GM18873 (cell line): ENCODE results near the gene MAN1A2.
A peak's percentile ranks its signal among the peaks of the same experiment; 100 is the strongest.
"Not testable (repeated sequence)": the region's sequence is repeated elsewhere in the genome, so short reads cannot be mapped to it uniquely, and the experiment has no call there.

Experiments
- ATAC-seq: cut with Tn5 transposase; IDR thresholded peaks from one replicate; pipeline ENCODE4 v1.9.1; 2021; ENCODE audit warnings: mild to moderate bottlenecking, moderate library complexity, moderate number of reproducible peaks; ENCODE audit not compliant: unreplicated experiment, low FRiP score

Gene MAN1A2

DNA sequence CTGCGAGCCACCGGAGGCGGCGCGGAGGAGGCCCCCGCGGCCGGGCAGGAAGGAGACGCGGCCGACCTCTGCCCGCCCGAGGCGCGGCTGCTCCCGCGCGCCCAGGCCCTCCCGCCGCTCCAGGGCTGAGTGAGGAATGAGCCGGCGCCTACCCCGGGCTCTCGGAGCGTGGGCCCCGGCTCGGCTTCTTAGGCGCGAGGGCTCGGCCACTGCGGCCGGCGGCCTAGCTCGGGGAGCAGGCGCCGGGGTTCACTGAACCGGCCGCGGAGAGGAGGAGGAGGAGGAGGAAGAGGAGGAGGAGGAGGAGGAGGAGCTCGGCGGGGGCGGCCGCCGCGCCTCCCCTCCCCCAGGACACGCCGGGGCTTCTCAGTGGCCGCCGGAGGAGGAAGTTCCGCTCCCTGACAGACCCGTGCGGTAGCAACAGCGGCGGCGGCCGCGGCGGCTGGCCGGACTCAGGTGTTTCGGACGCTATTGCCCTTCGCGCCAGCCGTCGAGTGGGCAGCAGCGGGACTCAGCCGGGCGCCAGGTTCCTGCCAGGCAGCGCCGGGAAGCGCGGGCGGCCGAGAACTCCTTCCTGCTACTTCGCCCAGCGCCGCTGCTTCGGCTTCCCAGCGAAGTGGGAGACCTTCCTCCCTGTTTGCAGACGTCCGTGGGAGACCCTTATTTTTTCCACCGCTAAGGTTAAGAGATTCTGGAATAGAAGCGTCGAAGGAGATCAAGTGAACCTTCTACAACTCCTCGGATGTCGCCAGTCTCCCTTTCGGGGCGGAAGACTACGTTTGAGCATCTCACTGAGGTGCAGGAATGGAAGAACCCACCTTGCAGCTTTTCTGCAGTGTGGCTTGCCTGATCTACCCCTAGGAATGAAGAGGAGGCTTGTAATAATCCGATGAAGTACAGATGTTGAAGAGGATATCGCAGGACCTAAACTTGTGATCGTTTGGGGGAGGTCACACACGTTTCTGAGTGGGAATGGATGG lies at the start of gene MAN1A2:
MAN1A2 (plus strand) TSS at position 404 of the 980 bp plus-strand sequence. CDS start 735 bp downstream, outside the sequence.
- ATAC-seq = peak; percentile 32

DNA sequence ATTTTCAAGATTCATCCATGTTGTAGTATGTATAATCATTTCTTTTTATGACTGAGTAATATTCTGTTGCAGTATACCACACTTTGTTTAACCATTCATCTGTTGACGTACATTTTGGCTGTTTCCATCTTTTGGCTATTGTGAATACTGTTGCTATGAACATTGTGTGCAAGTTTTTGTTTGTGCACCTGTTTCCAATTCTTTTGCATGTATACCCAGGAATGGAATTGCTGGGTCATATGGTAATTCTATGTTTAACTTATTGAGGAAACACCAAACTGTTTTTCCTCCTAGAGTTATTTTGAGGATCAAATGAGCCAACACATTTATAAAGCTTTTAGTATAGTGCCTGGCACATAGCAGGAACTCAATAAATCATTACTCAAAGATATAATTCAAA lies 49.2 kb upstream of the MAN1A2 start:
- ATAC-seq = no peak

GRCh38 chr1:117318426-117318825 lies 48.8 kb upstream of the MAN1A2 start:
- ATAC-seq = no peak

GRCh38 chr1:117320515-117320914 lies 46.7 kb upstream of the MAN1A2 start:
- no peak for ATAC-seq

DNA sequence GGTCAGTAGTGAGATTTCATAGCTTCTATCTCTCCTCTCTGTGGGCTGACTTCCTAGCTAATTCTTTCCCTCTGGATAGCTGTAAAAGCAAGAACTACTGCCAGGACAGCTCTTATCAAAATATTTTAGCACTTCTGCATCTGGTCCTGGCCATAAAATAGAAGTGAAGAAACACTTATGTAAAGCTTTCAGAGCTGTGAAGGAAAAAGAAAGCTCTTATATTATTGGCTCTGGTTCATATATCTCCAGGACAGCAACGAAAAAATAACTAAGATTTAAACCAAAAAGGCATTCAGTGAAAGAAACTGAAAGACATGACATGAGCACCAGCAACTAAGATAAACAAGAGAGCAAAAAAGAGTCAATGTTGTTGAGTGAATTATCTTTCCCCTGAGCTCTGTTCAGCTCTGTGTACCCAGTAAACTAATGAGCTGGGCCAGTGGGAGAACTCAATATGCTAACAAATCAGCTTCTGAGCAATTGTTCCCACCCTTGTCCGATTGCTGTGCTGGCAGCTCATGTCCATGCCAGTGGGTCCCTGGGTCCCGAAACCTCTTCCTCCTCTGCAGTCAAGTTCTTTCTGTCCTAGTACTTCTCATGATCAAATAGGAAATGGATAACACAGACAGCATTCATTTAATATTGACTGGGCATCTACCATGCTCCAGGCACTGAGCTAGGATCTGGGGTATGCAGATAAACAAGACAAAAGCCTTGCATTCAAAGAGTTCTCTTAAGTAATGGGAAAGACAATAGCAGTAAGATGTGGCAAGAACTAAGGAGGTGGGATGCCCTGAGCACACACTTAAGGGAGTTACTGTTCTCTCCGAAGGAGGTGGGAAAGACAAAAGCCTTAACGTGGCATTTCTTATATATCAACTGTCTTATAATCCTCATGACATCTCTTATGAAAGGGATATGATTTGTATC lies 45.3 kb upstream of the MAN1A2 start:
- no peak for ATAC-seq

DNA sequence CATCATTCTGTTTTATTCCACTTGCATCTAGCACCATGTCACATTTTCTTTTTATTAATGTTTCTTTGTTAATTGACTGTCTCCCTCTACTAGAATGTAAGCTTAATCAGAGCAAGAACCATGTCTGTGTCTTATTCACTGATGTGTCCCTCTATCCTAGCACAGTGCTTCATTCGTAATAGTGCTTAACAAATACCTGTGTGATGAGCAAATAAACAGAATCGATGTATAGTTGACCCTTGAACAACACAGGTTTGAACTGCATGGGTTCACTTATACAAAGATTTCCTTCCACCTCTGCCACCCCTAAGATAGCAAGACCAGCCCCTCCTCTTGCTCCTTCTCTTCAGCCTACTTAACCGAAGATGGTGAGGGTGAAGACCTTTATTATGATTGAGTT lies 42.9 kb upstream of the MAN1A2 start:
- no peak for ATAC-seq

GRCh38 chr1:117326035-117326434 lies 41.2 kb upstream of the MAN1A2 start:
- ATAC-seq = not testable (repeated sequence)

DNA sequence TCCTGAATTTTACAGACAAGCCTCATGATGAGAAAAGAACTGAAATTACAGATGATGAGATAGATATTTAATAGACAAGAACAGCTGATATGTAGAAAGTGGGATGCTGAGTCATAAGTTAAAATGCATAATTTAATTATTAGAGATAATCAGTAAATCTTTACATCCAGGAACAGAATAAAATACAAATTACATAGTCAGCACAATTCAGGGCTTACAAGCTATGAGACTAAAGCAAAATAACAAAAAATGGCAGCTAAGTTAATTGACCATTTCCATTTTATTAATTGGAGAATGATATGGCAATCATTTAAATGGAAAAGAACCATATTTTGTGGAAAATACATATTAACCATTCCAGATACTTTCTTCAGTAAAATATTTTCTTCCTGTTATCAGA lies 40.2 kb upstream of the MAN1A2 start:
- ATAC-seq = no peak

DNA sequence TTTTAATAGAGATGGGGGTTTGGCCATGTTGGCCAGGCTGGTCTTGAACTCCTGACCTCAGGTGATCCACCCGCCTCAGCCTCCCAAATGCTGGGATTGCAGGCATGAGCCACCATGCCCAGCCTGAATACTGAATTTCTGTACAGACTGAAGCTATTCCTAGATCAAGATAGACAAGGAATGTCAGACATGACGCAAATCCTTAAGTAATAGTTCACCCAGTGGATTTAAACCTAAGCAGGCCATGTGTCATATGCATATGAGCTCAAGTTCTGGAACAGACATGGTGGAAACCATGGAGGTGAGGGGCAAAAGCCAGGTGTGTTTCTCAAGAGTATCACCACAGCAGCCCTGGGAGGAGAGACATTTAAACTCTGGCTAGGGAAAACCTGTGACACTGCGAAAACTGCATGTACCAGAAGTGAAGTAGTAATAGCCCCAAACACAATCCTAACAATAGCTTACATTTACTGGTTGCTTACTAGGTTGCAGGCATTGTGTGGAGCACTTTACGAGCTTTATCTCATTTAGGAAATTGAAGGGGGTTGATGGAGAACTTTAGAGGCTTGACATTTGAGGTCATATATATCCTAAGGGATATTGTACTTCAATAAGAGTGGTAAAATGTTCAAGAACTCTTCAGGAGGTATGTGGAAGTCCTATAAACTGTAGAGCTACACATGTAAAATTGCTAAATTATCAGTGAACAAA lies 31.7 kb upstream of the MAN1A2 start:
- ATAC-seq = no peak

DNA sequence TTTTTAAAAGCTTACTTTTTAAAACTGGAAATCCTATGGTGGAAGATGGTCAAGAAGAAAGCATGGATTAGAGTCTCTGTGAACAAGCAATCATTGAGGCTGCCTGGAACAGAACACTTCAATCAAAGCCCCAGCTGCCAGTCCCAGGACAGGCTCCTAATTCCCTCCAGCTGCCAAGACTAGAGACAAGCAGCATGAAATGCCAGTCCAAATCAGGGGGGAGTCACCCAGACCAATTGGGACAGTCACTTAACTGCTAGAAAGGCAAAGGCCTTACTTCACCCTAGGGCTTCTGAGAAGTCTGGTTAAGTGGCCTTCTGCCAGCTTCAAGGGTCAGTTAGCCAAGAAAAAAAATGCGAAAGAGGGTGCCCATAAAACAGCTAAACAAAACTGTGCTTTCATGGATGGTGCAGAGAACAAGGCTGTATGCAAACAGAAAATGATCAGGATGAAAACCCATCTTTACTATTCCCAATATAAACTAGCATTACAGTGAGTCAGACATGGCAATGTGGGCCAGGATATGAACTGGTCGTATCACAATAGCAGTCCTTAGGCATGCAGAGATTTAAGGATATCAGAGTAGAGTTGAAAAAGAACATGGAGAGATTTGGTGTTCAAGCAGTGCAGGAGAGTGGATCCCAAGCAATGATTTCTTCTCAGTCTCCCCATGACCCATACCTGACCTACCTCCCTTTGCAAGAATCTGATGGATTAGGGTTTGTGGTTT lies 31.0 kb upstream of the MAN1A2 start:
- no peak for ATAC-seq

DNA sequence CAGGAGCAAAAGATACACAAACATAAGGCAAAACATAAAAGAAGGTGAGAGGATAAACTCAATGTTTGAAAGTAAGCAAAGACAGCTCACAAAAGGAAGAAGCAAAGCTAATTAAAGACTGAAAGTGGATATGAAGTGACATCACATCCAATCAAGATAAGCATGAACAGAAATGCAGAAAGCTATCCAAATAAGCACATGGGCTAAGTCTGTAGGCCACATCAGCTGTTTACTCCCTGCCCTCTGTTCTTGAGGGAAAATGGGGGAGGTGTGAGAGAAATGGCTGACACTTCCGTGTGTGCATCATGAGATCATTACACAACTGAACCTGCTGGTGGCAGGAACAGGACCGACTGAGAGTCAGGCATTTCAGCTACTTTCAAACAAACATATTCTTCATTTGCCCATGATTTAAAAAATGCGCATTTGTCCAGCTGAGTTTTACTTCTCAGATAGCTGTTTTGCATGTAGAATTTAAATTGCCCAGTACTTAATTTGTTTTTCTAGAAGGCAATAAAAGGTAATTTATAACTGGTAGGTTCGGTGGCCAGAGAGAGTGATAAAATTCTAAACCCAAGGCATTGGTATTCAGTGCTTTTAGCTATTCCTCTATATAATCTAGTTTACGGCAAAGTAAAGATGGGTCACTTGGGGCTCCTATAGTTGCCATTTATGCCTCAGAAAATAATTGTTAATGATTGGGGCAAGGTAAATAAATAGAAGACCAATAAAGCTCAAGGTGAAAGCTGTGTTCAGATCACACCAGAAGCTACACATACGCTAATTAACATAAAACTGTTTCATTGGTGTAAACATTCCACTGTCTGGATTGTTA lies 27.2 kb upstream of the MAN1A2 start:
- no peak for ATAC-seq

GRCh38 chr1:117341123-117341522 lies 26.1 kb upstream of the MAN1A2 start:
- no peak for ATAC-seq

GRCh38 chr1:117342397-117342796 lies 24.9 kb upstream of the MAN1A2 start:
- ATAC-seq = no peak

DNA sequence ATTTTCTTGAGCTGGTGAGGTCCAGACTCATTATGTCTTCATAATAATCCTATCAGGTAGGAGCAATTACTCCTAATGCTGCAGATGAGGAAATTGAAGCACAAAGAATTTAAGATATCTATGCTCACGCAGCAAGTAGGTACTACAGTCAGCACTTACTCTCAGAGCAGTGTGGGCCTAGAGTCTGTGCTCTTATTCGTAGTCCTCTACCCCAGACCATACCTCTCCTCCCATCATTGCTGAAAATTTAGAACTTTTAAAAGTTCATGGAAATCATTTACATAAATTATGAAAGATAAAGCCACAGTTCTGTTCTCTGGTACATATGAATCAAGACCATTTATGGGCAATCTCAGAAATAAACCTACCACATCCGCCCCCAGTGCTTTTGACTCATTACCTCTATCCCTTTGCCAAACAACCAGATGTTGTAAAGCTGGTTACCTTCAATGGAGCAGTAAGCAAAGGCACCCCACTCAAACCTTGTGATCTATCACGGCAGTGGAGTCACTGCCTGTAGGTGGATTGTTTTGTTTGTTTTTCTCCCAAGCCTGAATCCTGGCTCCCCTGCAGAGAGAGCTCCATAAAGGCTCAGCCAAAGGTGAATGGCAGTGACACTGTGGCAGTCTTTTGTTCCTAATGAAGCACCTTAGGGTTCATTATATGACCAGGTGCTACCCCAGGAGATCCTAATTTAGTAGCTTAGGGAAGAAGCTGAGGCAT lies 20.9 kb upstream of the MAN1A2 start:
- ATAC-seq = no peak

GRCh38 chr1:117347907-117348306 lies 19.3 kb upstream of the MAN1A2 start:
- ATAC-seq = no peak

- ATAC-seq = not testable (repeated sequence)
Observed at GRCh38 chr1:117352695-117353094, 14.6 kb upstream of the MAN1A2 start.

- ATAC-seq = not testable (repeated sequence)
Observed at GRCh38 chr1:117357833-117358603, 9.2 kb upstream of the MAN1A2 start.

DNA sequence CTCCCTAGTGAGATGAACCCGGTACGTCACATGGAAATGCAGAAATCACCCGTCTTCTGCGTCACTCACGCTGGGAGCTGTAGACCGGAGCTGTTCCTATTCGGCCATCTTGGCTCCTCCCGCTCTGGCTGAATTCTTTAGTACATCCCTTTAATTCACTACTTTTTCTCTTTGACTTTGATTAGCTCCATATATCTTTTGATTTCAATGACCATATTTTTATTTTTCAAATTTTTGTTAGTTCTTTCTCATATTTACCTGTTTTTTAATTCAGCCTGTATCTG lies 8.7 kb upstream of the MAN1A2 start:
- not testable (repeated sequence) for ATAC-seq
